ENCODE data around the gene HJV. TPM values are rescaled to one million over a fixed set of nuclear protein-coding genes. Genes with fewer than 3 reads are reported as not detected.
A peak's percentile ranks its signal among the peaks of the same experiment; 100 is the strongest.

HJV gene
- total and polyA plus RNA-seq, 2 of the 8 experiments (the other 6 are each of a cell fraction or from before 2014, with no cell fraction given), result 0.32 to 0.70 TPM

DNA sequence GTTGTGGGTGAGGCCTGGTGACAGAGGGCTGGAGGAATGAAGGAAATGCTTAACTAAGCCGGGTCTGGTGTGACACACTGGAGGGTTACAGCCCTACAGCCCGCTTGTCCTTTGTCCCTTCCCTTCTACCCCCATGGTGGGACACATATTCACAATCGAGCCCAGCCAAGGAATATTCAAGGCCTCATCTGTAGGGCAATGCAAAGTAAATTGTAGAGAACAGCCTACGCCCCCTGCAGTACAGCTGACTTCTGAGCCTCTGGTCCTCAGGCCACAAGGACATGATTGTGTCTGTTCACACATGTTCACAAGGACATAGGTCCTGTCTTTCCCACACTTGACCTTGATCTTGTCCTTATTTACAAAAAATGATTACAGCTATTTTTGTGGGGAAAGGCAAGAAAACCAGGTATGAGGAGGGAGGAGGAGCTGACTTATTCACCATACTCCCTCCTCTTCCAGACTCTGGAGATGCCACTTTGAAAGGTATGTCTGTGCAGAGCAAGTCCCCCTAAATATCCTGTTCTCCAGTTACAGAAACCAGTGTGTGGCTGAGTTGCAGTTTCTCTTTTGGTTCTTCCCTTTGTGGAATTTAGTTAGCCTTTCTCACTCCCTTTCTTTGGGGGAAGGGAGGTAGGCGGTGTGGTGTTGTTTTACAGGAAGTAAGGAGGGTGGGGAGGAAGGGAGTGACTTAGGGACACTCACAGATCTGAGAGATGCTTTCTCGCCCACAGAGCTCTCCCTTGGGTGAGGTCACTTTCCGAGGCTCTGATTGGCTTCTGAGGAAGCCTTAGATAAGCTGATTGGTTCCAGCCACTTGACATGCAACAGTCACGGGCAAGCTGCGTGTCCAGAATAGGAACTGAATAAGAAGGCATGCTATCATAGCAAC is 42.4 kb downstream of the HJV start:
- peak overlapping the region; percentile 95 for H2BK5ac ChIP-seq (ENCODE audit: low read depth, low read length)
- H3K18ac ChIP-seq (ENCODE audit: extremely low read depth, low read length), result peak overlapping the region; percentile 63
- no peak overlapping the region for H3K23ac ChIP-seq (ENCODE audit: insufficient read length)
- peak; percentile 67 to 90 for DNase-seq (ENCODE audit: low read depth in 1 of 2, low spot score in 2 of 2)
- peak overlapping the region; percentile 87; the same call in 1 of the 2 replicates for H2AK5ac ChIP-seq (ENCODE audit: low read depth, low read length)
- peaks cover 4 to 18% (median 13%) of the 10 kb centered on the region in 4 experiments; a peak in 5 of 7 replicates for H3K4me1 ChIP-seq (replicated peaks in 1 of 4; ENCODE audit: control insufficient read depth in 3 of 4, insufficient read depth in 4 of 4, low read length in 3 of 4)
- H3K56ac ChIP-seq (replicated peaks; ENCODE audit: insufficient read length, low read depth, low read length), result peak overlapping the region; percentile 1
- peak overlapping the region; percentile 96 for H2BK12ac ChIP-seq (ENCODE audit: low read depth, low read length)
- peak overlapping the region; percentile 89 for H3K27ac ChIP-seq (ENCODE audit: low read depth, low read length)
- peak overlapping the region; percentile 1 to 41 (median 13); a peak in 5 of 8 replicates for H3K4me3 ChIP-seq (ENCODE audit: extremely low read depth in 1 of 4, insufficient read depth in 2 of 4, low read depth in 3 of 4, low read length in 4 of 4)
- ChIA-PET POLR2A (ENCODE audit: partially characterized antibody) (interaction anchor here (0.6 to 13.7 kb wide), 14 partner anchors 14 to 73 kb away, joined by 3 to 218 read pairs (median 4); partner anchors contain the start of genes ANKRD34A, POLR3GL, RBM8A and TXNIP), CTCF (ENCODE audit: partially characterized antibody) (interaction anchor here (0.6 to 8.7 kb wide), 17 partner anchors 10 to 270 kb away, joined by 3 to 152 read pairs (median 6); partner anchors contain the start of genes ANKRD34A, HJV, NUDT17 and PIAS3)
- peaks cover 3% of the 10 kb centered on the region; the same call in 1 of the 2 replicates for H3K23me2 ChIP-seq (ENCODE audit: low read depth, low read length)
- H4K8ac ChIP-seq (ENCODE audit: extremely low read depth, insufficient read depth, low read length), result no peak overlapping the region
- no peaks in the 10 kb centered on the region for H4K20me1 ChIP-seq (replicated peaks in 1 of 2; ENCODE audit: control insufficient read depth in 1 of 2, insufficient read depth in 2 of 2, low read length in 2 of 2)
- H2BK15ac ChIP-seq (ENCODE audit: low read length), result 0 out of 2 replicates have a peak overlapping the region, but pooled peaks have one; percentile 14
- 8% methylated on average over 9 of the region's 9 CpGs; no CpG with 5 or more reads in 1 of the 2 experiments for WGBS, 2 experiments (ENCODE audit: extremely low coverage in 1 of 2, insufficient coverage in 1 of 2, insufficient read length in 1 of 2, insufficient replicate concordance in 2 of 2, low coverage in 1 of 2, low lambda C conversion rate in 2 of 2, missing lambda C conversion rate in 1 of 2)
- no peaks in the 10 kb centered on the region for H3K9me3 ChIP-seq (ENCODE audit: insufficient read depth in 2 of 2, low read depth in 1 of 2, low read length in 1 of 2)
- H3K36me3 ChIP-seq (ENCODE audit: control insufficient read depth in 2 of 4, insufficient read depth in 4 of 4, low read length in 3 of 4), result no peaks in the 10 kb centered on the region
- H3K79me1 ChIP-seq (ENCODE audit: low read depth, low read length), result no peaks in the 10 kb centered on the region
- H2BK120ac ChIP-seq (replicated peaks; ENCODE audit: low read depth, low read length), result peak overlapping the region; percentile 65
- peak overlapping the region; percentile 5; the same call in 1 of the 2 replicates for H2AFZ ChIP-seq (ENCODE audit: low read length)
- FAIRE-seq, result peak; percentile 81
- H4K5ac ChIP-seq (ENCODE audit: insufficient read length, low read depth, low read length), result peak overlapping the region; percentile 46
- peak overlapping the region; percentile 87 for H4K91ac ChIP-seq (replicated peaks; ENCODE audit: insufficient read length, low read length)
- no peaks in the 10 kb centered on the region for H3K79me2 ChIP-seq (ENCODE audit: control insufficient read depth in 1 of 2, insufficient read depth in 2 of 2, low read length in 2 of 2)
- peak overlapping the region; percentile 49; the same call in 1 of the 2 replicates for H2BK20ac ChIP-seq (ENCODE audit: low read length)
- H3K27me3 ChIP-seq (replicated peaks in 1 of 4; ENCODE audit: control insufficient read depth in 3 of 4, extremely low read depth in 1 of 4, insufficient read depth in 3 of 4, low read length in 3 of 4), result no peaks in the 10 kb centered on the region
- H3K14ac ChIP-seq (ENCODE audit: insufficient read length), result no peak overlapping the region
- H3K9ac ChIP-seq (replicated peaks in 1 of 4; ENCODE audit: extremely low read depth in 1 of 4, low read depth in 3 of 4, low read length in 3 of 4), result peak overlapping the region in 3 of 4 experiments; percentile 27 to 72 (median 68); a peak in 6 of 7 replicates
- H3K4me2 ChIP-seq (ENCODE audit: insufficient read depth in 1 of 2, low read depth in 2 of 2, low read length in 2 of 2), result peak overlapping the region; percentile 62 to 72
- H3K4ac ChIP-seq (replicated peaks; ENCODE audit: insufficient read length, low read depth, low read length), result no peak overlapping the region
- TF ChIP-seq MAFK (IDR thresholded peaks at IDR 0.05; ENCODE audit: low read depth, low read length) (no peak), JUND (IDR thresholded peaks at IDR 0.05; ENCODE audit: low read length) (peak; percentile 90), RFX5 (IDR thresholded peaks at IDR 0.05; ENCODE audit: borderline replicate concordance, low read depth, low read length) (no peak), CEBPB (IDR thresholded peaks at IDR 0.05; ENCODE audit: low read depth, low read length) (no peak; the same call in 1 of the 2 replicates), CREB1 (IDR thresholded peaks at IDR 0.05) (0 out of 2 replicates have a peak, but pooled peaks have one; percentile 11), CHD2 (IDR thresholded peaks at IDR 0.05; ENCODE audit: low read length) (no peak; the same call in 1 of the 2 replicates), SP4 (IDR thresholded peaks at IDR 0.05; ENCODE audit: low read length) (no peak), KDM4A (IDR thresholded peaks at IDR 0.05; ENCODE audit: low read depth, low read length, severe bottlenecking) (no peak)
- TF ChIP-seq, protein P1, sequence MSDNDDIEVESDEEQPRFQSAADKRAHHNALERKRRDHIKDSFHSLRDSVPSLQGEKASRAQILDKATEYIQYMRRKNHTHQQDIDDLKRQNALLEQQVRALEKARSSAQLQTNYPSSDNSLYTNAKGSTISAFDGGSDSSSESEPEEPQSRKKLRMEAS (IDR thresholded peaks at IDR 0.05), result peak; percentile 32; the same call in 1 of the 2 replicates
- TF ChIP-seq, protein P2, sequence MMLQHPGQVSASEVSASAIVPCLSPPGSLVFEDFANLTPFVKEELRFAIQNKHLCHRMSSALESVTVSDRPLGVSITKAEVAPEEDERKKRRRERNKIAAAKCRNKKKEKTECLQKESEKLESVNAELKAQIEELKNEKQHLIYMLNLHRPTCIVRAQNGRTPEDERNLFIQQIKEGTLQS (IDR thresholded peaks at IDR 0.05; ENCODE audit: insufficient read depth, low read depth, low read length), result no peak
